ENCODE results near the gene MRPL38. TPM values are rescaled to one million over a fixed set of nuclear protein-coding genes. Genes with fewer than 3 reads are reported as not detected.
"Not testable (repeated sequence)": the region's sequence is repeated elsewhere in the genome, so short reads cannot be mapped to it uniquely, and the experiment has no call there.

MRPL38 gene
- polyA plus RNA-seq, 1 experiment = 16.6 TPM

GRCh38 chr17:75864448-75864871, 40.2 kb downstream of the MRPL38 start:
- peak overlapping the region; percentile 25 for H3K27ac ChIP-seq (ENCODE audit: low read depth, low read length)

GRCh38 chr17:75861927-75862317, 42.8 kb downstream of the MRPL38 start:
- H3K4me3 ChIP-seq (ENCODE audit: low read depth, low read length) = no peak overlapping the region
- DNase-seq (ENCODE audit: low read depth, low spot score) = no peak
- H3K9me3 ChIP-seq (ENCODE audit: control insufficient read depth, insufficient read depth, low read length) = no peaks in the 10 kb centered on the region; the same call in 1 of the 2 replicates
- no peaks in the 10 kb centered on the region for H3K27me3 ChIP-seq (ENCODE audit: control insufficient read depth, insufficient read depth, low read length)
- ChIA-PET CTCF (interaction anchor here (0.8 to 1.7 kb wide), 7 partner anchors 8 to 41 kb away, joined by 3 to 5 read pairs (median 3); no protein-coding TSS in a partner anchor), POLR2A (interaction anchor here (1.4 kb wide), 1 partner anchor 82 kb away, joined by 4 read pairs; a partner anchor contains a TSS)
- TF ChIP-seq CTCF (IDR thresholded peaks at IDR 0.05; ENCODE audit: low read depth, low read length) = no peak
- no peak overlapping the region for H3K27ac ChIP-seq (ENCODE audit: low read depth, low read length)

More at GRCh38 chr17:75864448-75864871, 40.2 kb downstream of the MRPL38 start:
- Histone ChIP-seq H3K27me3 (ENCODE audit: control insufficient read depth, insufficient read depth, low read length) (no peaks in the 10 kb centered on the region), H3K9me3 (ENCODE audit: control insufficient read depth, insufficient read depth, low read length) (no peaks in the 10 kb centered on the region; the same call in 1 of the 2 replicates), H3K4me3 (ENCODE audit: low read depth, low read length) (no peak overlapping the region)
- TF ChIP-seq CTCF (IDR thresholded peaks at IDR 0.05; ENCODE audit: low read depth, low read length) = 0 out of 2 replicates have a peak, but pooled peaks have one; percentile 13
- peak; percentile 82 for DNase-seq (ENCODE audit: low read depth, low spot score)
- CTCF ChIA-PET = interaction anchor here (0.7 to 1.5 kb wide), 4 partner anchors 9 to 81 kb away, joined by 3 to 7 read pairs (median 5); partner anchors contain the start of gene WBP2
- POLR2A ChIA-PET = interaction anchor here (0.8 to 1.9 kb wide), 4 partner anchors 9 to 84 kb away, joined by 3 to 10 read pairs (median 8); partner anchors contain the start of genes TRIM65 and WBP2

- H3K9me3 ChIP-seq (ENCODE audit: control insufficient read depth, insufficient read depth, low read length); H3K27me3 ChIP-seq (ENCODE audit: control insufficient read depth, insufficient read depth, low read length); H3K27ac ChIP-seq (ENCODE audit: low read depth, low read length); H3K4me3 ChIP-seq (ENCODE audit: low read depth, low read length); DNase-seq (ENCODE audit: low read depth, low spot score): not testable (repeated sequence)
- ChIA-PET POLR2A (interaction anchor here (0.5 kb wide), 1 partner anchor 27 kb away, joined by 12 read pairs; no protein-coding TSS in a partner anchor), CTCF (interaction anchor here (1.2 kb wide), 1 partner anchor 76 kb away, joined by 4 read pairs; no protein-coding TSS in a partner anchor)
Observed at GRCh38 chr17:75859358-75859757, 45.3 kb downstream of the MRPL38 start.

- H3K4me3 ChIP-seq (ENCODE audit: low read depth, low read length) = peak overlapping the region; percentile 94
- CTCF ChIA-PET = interaction anchor here (1.0 to 3.5 kb wide), 4 partner anchors 10 to 106 kb away, joined by 3 to 18 read pairs (median 4); no protein-coding TSS in a partner anchor
- TF ChIP-seq CTCF (IDR thresholded peaks at IDR 0.05; ENCODE audit: low read depth, low read length) = 0 out of 2 replicates have a peak, but pooled peaks have one; percentile 11
- H3K27me3 ChIP-seq (ENCODE audit: control insufficient read depth, insufficient read depth, low read length) = no peaks in the 10 kb centered on the region
- POLR2A ChIA-PET = interaction anchor here (0.7 to 2.1 kb wide), 8 partner anchors 8 to 76 kb away, joined by 3 to 21 read pairs (median 8); partner anchors contain the start of genes MRPL38, TRIM47 and TRIM65
- no peak for DNase-seq (ENCODE audit: low read depth, low spot score)
- no peaks in the 10 kb centered on the region; the same call in 1 of the 2 replicates for H3K9me3 ChIP-seq (ENCODE audit: control insufficient read depth, insufficient read depth, low read length)
- H3K27ac ChIP-seq (ENCODE audit: low read depth, low read length) = peak overlapping the region; percentile 90
Observed at GRCh38 chr17:75856062-75856756, 48.5 kb downstream of the MRPL38 start.

GRCh38 chr17:75855310-75856061, 49.2 kb downstream of the MRPL38 start, which contains the start of gene WBP2:
Gene WBP2, minus strand, starts transcription at chr17:75855335. Its CDS starts 38 bp downstream, at chr17:75855297.
- DNase-seq (ENCODE audit: low read depth, low spot score) = peak; percentile 99
- ChIA-PET POLR2A (interaction anchor here (0.5 to 2.1 kb wide), 18 partner anchors 9 to 285 kb away, joined by 3 to 21 read pairs (median 4); partner anchors contain the start of genes FBF1, MRPL38, TRIM47 and TRIM65), CTCF (interaction anchor here (0.6 to 3.5 kb wide), 15 partner anchors 10 to 106 kb away, joined by 3 to 18 read pairs (median 4); no protein-coding TSS in a partner anchor)
- Histone ChIP-seq H3K27ac (ENCODE audit: low read depth, low read length) (peak within 1 kb of the TSS; percentile 90), H3K27me3 (ENCODE audit: control insufficient read depth, insufficient read depth, low read length) (no peaks in the 10 kb centered on the region), H3K9me3 (ENCODE audit: control insufficient read depth, insufficient read depth, low read length) (no peaks in the 10 kb centered on the region), H3K4me3 (ENCODE audit: low read depth, low read length) (peak within 1 kb of the TSS; percentile 94)
- TF ChIP-seq CTCF (IDR thresholded peaks at IDR 0.05; ENCODE audit: low read depth, low read length) = peak; percentile 22; the same call in 1 of the 2 replicates

Data from AG04450 (cell line).